Fibroblast of lung (primary cell): ENCODE measurements around the gene SYTL4.

Experiments used
- EZH2 ChIP-seq: IDR thresholded peaks from 2 replicates; pipeline ENCODE4 v1.5.1; 2012; ENCODE audit warnings: low read length, control low read depth, mild to moderate bottlenecking; ENCODE audit errors: missing control alignments
- TF ChIP-seq, protein P1 (sequence below), 2 donors: IDR thresholded peaks in 1 of 2; conservative IDR thresholded peaks in 1 of 2; 1 replicate in 1 of 2; 2 replicates in 1 of 2; pipeline ENCODE4 v1.5.1; 2011 to 2012; ENCODE audit warnings: low read length in 2 of 2, control low read depth in 1 of 2, inconsistent platforms in 1 of 2, low read depth in 1 of 2, mild to moderate bottlenecking in 1 of 2

DNA sequence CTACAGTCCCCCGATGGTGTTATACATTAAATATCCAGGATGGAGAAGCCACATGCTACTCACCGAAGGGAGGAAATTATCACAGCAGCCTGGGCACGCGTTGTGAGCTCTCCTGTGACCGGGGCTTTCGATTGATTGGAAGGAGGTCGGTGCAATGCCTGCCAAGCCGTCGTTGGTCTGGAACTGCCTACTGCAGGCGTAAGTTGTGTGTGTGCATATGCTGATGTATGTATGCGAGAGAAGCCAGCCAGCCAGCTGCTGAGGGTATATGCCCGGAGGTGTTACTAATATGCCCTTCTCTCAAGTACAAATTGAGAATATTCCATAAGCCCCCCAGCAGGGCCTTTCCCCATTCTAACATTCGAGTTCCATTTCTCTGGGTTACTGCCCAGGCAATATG lies 69.8 kb downstream of the SYTL4 start:
- TF ChIP-seq, protein P1, sequence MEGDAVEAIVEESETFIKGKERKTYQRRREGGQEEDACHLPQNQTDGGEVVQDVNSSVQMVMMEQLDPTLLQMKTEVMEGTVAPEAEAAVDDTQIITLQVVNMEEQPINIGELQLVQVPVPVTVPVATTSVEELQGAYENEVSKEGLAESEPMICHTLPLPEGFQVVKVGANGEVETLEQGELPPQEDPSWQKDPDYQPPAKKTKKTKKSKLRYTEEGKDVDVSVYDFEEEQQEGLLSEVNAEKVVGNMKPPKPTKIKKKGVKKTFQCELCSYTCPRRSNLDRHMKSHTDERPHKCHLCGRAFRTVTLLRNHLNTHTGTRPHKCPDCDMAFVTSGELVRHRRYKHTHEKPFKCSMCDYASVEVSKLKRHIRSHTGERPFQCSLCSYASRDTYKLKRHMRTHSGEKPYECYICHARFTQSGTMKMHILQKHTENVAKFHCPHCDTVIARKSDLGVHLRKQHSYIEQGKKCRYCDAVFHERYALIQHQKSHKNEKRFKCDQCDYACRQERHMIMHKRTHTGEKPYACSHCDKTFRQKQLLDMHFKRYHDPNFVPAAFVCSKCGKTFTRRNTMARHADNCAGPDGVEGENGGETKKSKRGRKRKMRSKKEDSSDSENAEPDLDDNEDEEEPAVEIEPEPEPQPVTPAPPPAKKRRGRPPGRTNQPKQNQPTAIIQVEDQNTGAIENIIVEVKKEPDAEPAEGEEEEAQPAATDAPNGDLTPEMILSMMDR (conservative IDR thresholded peaks at IDR 0.05 in 1 of 2, IDR thresholded peaks at IDR 0.05 in 1 of 2; ENCODE audit: low read depth in 1 of 2, low read length in 2 of 2): no peak
- TF ChIP-seq EZH2: no peak
